Pons (tissue), 1 donor: ENCODE results near the gene MBP.
"Not testable (repeated sequence)": the region's sequence is repeated elsewhere in the genome, so short reads cannot be mapped to it uniquely, and the experiment has no call there.

ENCODE experiments used
- DNase-seq: peaks from one replicate; pipeline ENCODE4 v3.0.0-alpha.2; 2016; ENCODE audit warnings: low spot score

MBP gene

DNA sequence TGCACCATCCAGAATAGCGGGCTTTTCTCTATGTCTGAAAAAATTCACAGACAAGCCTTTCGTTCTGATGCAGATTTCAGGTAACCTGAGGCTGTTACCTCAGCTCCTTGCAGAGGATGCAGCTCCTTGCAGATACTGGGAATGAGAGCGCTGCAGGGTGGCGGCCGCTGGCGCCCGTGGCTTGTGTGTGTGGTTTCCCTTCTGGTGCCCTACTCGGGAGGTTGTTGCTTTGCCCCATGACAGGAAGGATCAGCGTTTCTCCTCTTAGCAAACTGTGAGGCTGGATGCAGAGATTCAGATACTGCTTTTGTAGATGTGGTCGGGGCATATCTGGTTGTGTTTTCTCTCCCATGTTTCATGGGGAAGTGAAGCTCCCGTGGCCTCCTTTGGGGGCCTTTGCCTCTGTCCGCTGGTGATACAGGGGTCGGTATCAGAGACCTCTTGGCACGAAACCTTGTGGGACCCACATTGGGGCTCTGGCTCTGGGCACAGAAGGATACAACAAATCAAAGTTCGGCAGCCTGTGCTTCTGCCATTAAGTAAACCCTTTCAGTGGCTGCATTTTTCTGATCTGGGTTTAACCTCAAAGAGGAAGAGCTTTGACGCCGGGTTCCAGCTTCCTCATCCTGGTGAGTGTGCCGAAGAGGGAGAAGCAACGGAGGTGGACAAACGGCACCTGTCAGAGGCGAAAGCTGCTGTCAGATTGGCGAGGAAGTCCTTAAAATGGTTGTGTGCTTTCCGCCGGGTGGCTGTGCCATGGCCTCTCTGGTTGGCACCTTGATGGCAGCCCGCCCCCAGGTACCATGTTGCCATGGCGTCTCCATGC lies 127.8 kb downstream of the MBP start:
- peak; percentile 74 for DNase-seq

DNA sequence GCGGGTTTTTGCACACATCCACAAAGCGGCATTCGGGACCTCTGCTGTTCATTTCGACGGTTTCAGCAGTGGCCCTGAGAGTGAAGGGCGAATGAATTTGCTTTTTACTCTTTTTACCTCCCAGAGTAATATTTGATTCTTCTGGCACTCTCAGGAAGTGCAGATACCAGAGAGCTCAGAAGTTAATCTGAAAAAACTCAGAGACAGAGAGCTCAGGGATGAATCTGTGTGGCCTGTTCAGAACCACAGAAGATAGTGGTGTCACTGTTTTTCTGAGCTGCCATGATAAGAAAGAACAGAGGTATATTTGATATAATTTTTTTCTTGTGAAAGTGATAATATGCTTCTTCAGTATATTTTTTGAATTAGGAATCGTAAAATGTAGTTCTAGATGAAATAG lies 129.3 kb downstream of the MBP start:
- DNase-seq, result no peak

DNA sequence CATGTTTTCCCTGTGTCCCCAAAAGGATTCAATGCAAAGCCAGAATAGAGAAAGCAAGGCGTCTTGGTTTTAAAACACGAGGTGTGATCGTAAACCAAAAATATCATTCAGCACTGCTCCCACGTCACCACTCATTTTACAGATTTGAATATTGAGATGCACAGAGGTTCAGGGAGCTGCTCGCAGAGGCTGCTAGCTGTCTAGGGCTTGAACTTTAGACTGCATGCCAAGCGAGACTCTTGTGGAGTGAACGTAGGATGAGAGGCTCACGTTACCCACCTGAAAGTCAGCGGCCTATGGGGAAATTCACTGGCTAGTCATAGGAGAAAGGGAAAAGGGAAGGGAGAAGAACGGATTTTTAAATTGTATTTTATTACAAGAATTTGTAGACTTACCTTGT lies 130.1 kb downstream of the MBP start:
- DNase-seq, result no peak

GRCh38 chr18:77001979-77002378 lies 130.6 kb downstream of the MBP start:
- no peak for DNase-seq

DNA sequence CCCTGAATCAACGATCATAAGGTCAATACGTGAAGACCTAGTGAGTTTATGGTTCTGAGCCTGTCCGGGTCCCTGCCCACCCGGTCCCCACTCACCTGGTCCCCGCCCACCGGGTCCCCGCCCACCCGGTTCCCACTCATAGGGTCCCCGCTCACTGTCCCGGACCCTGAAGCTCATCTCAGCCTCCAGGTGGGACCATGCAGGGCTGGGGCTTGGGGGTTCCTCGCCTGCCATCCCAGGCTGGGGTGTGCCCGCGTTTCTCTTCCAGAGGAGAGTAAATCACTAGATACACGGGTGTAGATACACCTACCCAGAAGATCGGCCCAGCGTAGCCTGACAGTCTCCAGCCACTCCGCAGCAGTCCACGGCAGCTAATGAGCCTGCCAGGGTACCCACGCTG lies 131.5 kb downstream of the MBP start:
- no peak for DNase-seq

GRCh38 chr18:77000527-77000926 lies 132.1 kb downstream of the MBP start:
- DNase-seq, result peak; percentile 78

GRCh38 chr18:76999077-76999476 lies 133.5 kb downstream of the MBP start:
- DNase-seq, result no peak

- no peak for DNase-seq
Measured at GRCh38 chr18:76997951-76998808, 134.4 kb downstream of the MBP start.

GRCh38 chr18:76996429-76996828 lies 136.2 kb downstream of the MBP start:
- no peak for DNase-seq

DNA sequence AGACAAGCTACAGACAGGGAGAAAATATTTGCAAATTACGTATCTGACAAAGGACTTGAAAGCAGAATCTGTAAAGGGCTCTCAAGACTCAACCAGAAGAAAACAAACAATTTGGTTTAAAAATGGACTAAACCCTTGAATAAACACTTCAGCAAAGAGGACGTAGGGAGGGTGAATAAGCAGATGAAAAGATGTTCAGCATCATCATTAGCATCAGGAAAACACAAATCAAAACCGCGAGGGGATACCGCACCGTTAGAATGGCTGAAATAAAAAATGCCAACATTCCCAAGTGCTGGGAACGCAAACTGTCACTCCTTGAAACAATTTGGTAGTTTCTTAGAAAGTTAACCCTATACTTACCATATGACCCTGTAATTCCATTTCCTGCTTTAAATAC lies 136.7 kb downstream of the MBP start:
- DNase-seq, result no peak

- DNase-seq, result no peak
Measured at GRCh38 chr18:76994086-76994654, 138.4 kb downstream of the MBP start.

DNA sequence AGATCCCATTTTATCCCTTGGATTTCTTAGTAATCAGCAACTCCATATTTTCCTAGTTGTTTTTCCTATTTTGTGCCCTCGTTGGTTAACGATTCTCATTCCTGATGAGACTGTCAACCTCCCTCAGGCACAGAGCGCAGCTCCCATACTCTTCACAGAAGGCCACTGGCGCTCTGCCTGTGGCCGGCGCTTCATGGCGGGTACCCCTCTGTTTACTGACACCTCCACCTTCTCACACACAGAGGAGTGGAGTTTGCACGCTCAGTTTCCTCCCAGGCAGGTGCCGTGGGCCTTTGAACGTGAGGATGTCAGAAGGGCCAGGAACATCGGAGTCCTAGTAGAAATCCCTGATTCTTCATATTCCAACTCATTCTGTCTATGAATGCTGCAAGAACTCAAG lies 139.0 kb downstream of the MBP start:
- DNase-seq, result no peak

DNA sequence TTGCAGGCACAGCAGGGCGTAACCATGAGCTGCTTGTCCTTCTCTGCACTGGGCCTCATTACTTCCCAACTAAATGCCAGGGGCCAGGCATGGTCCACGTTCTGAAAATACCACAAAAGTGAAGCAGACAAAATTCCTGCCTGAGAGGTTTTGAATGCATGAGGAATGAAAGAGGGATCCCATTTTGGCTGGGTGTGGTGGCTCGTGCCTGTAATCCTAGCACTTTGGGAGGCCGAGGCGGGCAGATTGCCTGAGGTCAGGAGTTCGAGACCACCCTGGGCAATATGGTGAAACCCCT lies 139.5 kb downstream of the MBP start:
- DNase-seq, result no peak

- no peak for DNase-seq
Measured at GRCh38 chr18:76992226-76993084, 140.1 kb downstream of the MBP start.

DNA sequence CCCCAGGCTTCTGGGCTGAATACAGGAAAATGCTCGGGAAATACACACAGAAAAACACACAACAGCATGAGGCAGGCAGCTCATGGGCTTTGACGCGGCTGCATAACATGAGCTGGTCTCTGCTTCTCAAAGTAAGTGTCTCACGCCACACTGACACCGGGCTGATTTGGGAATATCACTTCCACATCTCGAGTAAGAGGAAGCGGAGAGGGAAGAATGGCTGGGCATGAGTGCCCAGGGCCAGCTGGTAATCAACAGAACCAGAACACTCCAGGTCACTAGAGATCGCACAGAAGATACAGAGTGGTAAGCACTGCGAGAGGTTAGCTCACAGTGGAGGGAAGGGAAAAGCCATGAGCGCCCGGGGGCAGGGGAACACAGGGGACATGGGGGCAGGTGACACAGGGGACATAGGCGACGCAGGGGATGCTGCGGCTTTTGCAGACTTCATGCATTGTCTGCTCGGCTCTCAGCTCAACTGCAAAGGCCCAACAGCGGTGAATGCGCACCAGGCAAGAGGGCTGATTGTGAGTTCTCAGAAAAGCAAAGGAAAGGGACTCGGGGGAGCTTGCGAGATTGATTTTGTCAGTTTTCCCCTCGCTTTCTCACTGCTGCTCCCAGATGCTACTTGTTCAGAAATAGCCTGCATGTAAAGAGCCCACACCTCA lies 141.4 kb downstream of the MBP start:
- DNase-seq, result no peak

- DNase-seq, result not testable (repeated sequence)
Measured at GRCh38 chr18:76990343-76991020, 142.1 kb downstream of the MBP start.

DNA sequence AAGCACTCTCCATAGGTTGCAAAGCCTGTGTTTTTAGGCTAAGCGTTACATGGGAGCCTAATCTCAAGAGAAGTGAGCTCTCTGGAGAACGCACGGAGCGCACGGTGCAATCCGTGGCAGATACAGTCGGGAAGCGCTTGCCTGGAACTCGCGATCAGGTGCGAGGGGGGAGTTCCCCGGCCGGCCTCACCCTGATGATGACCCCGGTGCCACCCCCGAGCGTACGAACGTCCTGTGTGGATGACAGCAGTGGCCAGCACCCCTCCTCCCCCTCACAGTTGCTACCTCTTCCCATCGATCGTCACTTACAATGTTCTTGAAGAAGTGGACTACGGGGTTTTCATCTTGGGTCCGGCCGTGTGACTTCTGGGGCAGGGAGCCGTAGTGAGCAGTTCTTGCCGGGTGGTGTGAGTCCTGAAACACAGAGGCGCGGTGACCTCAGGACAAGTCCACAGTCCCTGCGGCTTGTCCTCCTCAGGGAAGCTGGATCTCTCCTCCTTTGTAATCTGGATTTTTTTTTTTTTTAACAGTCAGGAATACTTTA lies 142.9 kb downstream of the MBP start:
- DNase-seq, result no peak

DNA sequence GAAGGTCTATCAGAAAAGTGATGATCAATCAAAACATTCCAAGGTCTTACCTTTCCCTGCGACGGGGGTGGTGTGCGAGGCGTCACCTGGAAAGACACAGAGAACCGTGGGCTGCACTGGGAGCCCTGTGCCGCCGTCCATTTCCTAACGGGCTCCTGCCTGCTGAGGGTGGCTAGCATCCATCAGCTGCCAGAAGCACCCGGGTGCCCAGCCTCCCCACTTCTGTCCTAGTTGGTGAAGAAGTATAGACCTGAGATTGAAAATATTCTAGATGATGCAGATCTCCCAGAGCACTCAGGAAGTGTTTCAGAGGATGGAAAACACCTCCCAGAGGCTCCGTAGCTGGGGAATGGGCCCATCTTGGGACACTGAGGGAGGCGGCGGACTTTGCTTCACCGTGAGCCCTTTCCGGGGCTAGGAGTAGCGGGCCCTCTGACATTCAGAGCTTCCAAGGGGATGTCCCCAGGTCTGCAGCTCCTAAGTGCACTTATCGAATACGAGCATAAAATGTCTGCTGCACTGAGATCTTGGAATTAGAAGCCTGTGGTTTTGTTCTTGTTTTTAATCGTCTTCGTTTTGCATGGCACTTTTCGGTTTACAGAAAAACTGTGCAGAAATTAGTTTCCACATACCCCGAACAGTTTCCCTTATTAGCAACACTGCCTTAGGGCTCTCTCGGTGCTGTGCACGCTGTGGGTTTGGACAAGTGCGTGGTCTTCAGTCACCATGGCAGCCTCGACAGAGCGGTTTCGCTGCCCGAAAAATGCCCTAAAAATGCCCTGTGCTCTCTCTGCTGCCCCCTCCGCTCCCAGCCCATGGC lies 143.5 kb downstream of the MBP start:
- peak; percentile 6 for DNase-seq

DNA sequence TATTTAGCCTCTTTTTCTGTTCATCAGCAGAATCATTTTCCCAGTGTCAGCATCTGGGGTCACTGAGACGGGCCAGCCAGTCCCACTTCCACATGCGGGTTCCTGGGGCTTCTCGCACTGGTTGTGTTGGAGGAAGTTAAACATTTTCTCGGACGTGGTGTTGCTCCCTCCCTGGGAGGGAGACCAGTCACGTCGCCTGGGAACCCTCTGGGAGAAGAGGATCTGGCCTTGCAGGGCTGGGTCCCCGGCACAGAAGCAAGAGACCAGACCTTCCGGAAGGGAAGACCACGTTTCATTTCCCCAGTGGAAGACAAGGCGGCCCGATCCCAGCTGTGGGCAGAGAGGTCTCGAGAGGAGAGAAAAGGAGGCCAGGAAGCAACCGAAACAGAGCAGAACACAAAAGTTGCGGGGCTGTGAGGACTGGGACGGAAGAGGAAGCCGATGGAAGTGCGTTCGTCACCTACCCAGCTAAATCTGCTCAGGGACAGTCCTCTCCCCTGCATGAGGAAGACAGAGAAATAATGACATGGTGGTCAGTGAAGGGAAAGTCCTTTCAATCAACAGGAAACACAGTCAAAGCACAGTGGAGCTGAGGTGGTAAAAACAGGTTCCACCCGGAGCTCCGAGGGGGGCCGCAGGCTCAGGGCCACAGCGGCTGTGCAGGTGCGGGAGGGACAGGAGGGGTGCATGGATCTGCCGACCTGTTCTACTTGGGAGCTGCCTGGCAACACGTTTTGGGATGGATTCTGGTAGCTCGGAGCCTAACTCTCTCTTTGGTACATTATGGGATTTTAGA lies 144.4 kb downstream of the MBP start:
- DNase-seq, result peak; percentile 74
